Activated CD4-positive, alpha-beta T cell treated with anti-CD3 and anti-CD28 coated beads, Interleukin-2, amount 10 ng/mL, durations not matched to agents 7 days and 5 days (primary cell): ENCODE measurements around the gene SLC4A7. TPM values are rescaled to one million over a fixed set of nuclear protein-coding genes. Genes with fewer than 3 reads are reported as not detected.
A peak's percentile ranks its signal among the peaks of the same experiment; 100 is the strongest.
"Not testable (repeated sequence)": the region's sequence is repeated elsewhere in the genome, so short reads cannot be mapped to it uniquely, and the experiment has no call there.

Experiments
- CTCF ChIA-PET: fragments of 350-600 bp; sonication (Branson Sonifier 250); formaldehyde crosslinking; loops from one replicate; lab custom pipeline; 2021; ENCODE audit warnings: antibody characterized with exemption; lab: Charles Lee
- POLR2A ChIA-PET: fragments of 350-600 bp; sonication (Branson Sonifier 250); formaldehyde crosslinking; loops from one replicate; lab custom pipeline; 2021; ENCODE audit warnings: antibody characterized with exemption; lab: Charles Lee
- DNase-seq: peaks from one replicate; pipeline ENCODE4 v3.0.0-alpha.2; 2020
- H3K27ac Mint-ChIP-seq: one replicate; pipeline ENCODE4 v1.8.0; 2021; ENCODE audit warnings: mild to moderate bottlenecking, moderate library complexity, mixed read lengths
- H3K27me3 Mint-ChIP-seq: one replicate; pipeline ENCODE4 v1.8.0; 2021; ENCODE audit warnings: mixed read lengths
- H3K36me3 Mint-ChIP-seq: one replicate; pipeline ENCODE4 v1.8.0; 2021; ENCODE audit warnings: low read depth, mixed read lengths
- H3K4me1 Mint-ChIP-seq: one replicate; pipeline ENCODE4 v1.8.0; 2021; ENCODE audit warnings: mixed read lengths
- H3K4me3 Mint-ChIP-seq: one replicate; pipeline ENCODE4 v1.8.0; 2021; ENCODE audit warnings: mild to moderate bottlenecking, moderate library complexity, mixed read lengths
- H3K9me3 Mint-ChIP-seq: one replicate; pipeline ENCODE4 v1.8.0; 2021; ENCODE audit warnings: mixed read lengths
- total RNA-seq, 2 experiments: library from RNA; stranded (reverse); gene quantifications; one replicate each; pipeline ENCODE4 v1.2.3, GENCODE V29; 2021

SLC4A7 gene
- total RNA-seq = 10 to 100 TPM; 37.6 to 46.1 TPM

DNA sequence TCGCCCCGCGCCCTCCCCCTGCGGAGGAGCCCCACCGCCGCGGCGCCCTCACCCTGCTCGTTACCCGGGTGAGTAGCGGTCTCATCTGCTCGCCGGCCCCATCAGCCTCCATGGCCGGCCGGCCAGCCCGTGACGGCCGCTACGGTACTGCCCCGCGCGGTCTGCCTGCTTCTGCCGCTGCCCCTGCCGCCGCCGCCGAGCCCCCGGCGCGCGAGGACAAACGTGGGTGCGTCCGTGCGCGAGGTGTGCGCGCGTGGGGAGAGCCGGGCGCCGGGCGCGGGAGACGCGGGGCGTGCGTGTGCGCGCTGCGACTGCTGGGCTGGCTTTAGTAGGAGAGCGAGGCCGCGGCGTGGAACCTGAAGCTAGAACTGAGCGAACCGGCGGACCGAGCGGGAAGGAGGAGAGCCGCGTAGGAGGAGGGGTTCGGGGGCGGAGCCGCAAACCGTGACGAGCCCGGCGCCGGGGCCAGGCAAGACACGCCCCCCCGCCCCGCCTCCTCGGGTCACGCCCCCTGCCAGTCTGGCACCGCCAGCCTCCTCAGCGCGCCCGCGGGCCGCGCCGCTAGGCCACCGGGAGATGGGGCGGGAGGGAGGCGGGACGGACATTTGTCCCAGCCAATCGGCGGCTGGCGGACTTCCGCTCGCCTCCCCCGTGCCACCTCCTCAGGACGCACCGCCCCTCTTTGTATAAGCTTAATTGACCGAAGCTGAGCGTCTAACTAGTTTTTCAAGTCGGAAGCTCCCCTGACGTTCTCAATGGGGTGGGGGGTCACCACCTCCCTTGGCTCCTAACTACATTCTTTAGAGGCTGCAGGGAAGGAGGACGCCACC, at the start of gene SLC4A7:
SLC4A7 (minus strand) TSS at position 370 of the 830 bp plus-strand sequence; CDS start at position 112, 258 bp downstream.
- peaks cover 24% of the 10 kb centered on the region for H3K36me3 Mint-ChIP-seq
- no peaks in the 10 kb centered on the region for H3K9me3 Mint-ChIP-seq
- ChIA-PET POLR2A (interaction anchor here (0.6 to 1.0 kb wide), 3 partner anchors 11 to 107 kb away, joined by 3 to 5 read pairs (median 4); no protein-coding TSS in a partner anchor), CTCF (interaction anchor here (1.0 kb wide), 1 partner anchor 196 kb away, joined by 4 read pairs; no protein-coding TSS in a partner anchor)
- no peaks in the 10 kb centered on the region for H3K27me3 Mint-ChIP-seq
- peak within 1 kb of the TSS; percentile 99 for H3K4me3 Mint-ChIP-seq
- peak within 1 kb of the TSS; percentile 99 for H3K27ac Mint-ChIP-seq
- peaks cover 38% of the 10 kb centered on the region for H3K4me1 Mint-ChIP-seq
- peak; percentile 97 for DNase-seq

DNA sequence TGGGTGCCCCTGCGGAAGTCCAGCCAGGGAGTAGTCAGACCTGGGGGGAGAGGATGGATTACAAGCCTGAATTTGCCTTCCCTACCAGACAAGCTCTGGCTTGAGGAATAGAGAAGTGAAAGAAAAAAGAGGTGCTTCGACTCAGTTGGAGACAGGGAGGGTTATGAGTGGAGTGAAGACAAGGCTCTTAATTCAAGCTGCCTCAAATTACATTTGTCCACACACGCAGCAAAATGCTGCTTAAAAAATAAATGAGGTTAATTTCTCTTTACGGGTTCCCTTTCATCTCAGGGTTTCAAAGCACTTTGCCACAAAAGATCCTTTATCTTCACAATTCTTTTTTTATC, 49.0 kb upstream of the SLC4A7 start:
- ChIA-PET CTCF (interaction anchor here (0.6 kb wide), 1 partner anchor 99 kb away, joined by 3 read pairs; no protein-coding TSS in a partner anchor), POLR2A (no interaction called here)
- Mint-ChIP-seq H3K4me3 (no peak overlapping the region), H3K4me1 (peaks cover 21% of the 10 kb centered on the region), H3K9me3 (no peaks in the 10 kb centered on the region), H3K27me3 (no peaks in the 10 kb centered on the region), H3K36me3 (peaks cover 3% of the 10 kb centered on the region), H3K27ac (peak overlapping the region; percentile 90)
- DNase-seq = no peak

DNA sequence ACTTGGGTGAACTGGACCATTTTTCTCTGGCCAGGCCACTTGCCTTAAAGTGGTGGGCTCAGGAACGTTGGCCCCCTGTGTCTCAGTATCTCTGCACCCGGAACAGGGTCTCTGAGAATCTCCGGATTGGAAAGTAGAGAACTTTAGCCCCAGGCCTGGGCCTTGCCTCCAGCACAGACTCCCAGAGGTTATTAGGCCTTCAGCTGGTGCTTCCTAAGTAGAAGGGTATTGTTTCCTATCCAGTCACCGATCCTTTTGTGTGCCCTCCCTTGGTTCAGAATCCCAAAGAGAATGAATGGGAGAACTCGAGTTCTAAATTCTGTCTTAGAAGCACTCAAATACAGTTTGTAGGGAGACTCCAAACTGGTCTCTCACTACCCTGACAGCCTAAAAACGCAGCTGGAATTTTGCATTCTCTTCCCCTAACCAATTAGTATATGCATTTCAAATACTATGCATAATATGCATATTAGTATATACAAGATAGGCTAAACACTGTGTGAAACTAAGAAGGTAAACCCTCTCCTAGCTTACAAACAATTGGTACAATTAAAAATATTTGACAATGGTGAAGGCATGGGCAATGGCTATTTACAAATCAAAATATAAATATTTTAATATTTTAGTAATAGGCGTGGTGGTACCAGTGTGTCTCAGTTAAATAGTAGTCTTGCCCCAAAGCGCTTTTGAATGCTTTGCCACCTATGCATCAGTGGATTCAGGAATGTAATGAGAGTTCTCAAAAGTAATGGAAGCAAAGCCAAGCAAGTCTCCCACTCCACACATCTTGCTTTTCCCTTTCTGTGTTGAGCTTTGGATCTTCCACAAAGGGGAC, 48.5 kb upstream of the SLC4A7 start:
- Mint-ChIP-seq H3K4me1 (peaks cover 21% of the 10 kb centered on the region), H3K36me3 (peaks cover 3% of the 10 kb centered on the region), H3K27ac (no peak overlapping the region), H3K9me3 (no peaks in the 10 kb centered on the region), H3K27me3 (no peaks in the 10 kb centered on the region), H3K4me3 (no peak overlapping the region)
- DNase-seq = no peak
- POLR2A ChIA-PET = no interaction called here
- CTCF ChIA-PET = no interaction called here

DNA sequence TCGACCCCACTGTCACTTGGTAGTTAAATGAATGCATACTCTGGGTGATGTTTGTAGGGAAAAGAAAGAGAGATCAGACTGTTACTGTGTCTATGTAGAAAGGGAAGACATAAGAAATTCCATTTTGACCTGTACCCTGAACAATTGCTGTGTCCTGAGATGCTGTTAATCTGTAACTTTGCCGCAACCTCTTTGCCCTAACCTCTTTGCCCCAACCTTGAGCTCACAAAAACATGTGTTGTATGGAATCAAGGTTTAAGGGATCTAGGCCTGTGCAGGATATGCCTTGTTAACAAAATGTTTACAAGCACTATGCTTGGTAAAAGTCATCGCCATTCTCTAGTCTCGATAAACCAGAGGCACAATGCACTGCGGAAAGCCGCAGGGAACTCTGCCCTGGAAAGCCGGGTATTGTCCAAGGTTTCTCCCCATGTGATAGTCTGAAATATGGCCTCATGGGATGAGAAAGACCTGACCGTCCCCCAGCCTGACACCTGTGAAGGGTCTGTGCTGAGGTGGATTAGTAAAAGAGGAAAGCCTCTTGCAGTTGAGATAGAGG, 47.1 kb upstream of the SLC4A7 start:
- H3K4me3 Mint-ChIP-seq, H3K36me3 Mint-ChIP-seq, CTCF ChIA-PET, POLR2A ChIA-PET, DNase-seq, H3K27me3 Mint-ChIP-seq, H3K9me3 Mint-ChIP-seq, H3K27ac Mint-ChIP-seq: not testable (repeated sequence)
- H3K4me1 Mint-ChIP-seq = peaks cover 24% of the 10 kb centered on the region

DNA sequence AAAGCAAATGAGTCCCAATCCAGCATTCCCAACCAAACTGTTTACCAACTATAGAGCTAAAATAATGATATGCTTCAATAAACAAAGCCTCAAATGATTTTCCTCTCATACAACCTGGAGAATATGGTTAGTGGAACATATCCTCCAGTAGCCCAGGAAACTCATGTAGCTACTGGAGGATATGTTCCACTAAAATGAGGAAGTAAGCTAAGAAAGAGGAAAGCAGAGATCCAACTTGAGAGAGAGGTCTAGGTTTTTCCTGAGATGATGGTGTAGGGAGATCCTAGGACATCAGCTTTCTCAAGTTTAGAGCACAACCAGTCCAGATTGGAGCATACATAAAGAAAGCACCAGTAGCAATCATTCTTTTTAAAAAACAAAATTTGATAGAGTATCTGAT, 44.6 kb upstream of the SLC4A7 start:
- POLR2A ChIA-PET = no interaction called here
- no peak overlapping the region for H3K27ac Mint-ChIP-seq
- peaks cover 11% of the 10 kb centered on the region for H3K4me1 Mint-ChIP-seq
- CTCF ChIA-PET = interaction anchor here (0.7 to 1.2 kb wide), 5 partner anchors 9 to 207 kb away, joined by 3 to 4 read pairs (median 3); no protein-coding TSS in a partner anchor
- H3K4me3 Mint-ChIP-seq = no peak overlapping the region
- no peaks in the 10 kb centered on the region for H3K27me3 Mint-ChIP-seq
- DNase-seq = no peak
- H3K9me3 Mint-ChIP-seq = no peaks in the 10 kb centered on the region
- H3K36me3 Mint-ChIP-seq = peaks cover 2% of the 10 kb centered on the region

DNA sequence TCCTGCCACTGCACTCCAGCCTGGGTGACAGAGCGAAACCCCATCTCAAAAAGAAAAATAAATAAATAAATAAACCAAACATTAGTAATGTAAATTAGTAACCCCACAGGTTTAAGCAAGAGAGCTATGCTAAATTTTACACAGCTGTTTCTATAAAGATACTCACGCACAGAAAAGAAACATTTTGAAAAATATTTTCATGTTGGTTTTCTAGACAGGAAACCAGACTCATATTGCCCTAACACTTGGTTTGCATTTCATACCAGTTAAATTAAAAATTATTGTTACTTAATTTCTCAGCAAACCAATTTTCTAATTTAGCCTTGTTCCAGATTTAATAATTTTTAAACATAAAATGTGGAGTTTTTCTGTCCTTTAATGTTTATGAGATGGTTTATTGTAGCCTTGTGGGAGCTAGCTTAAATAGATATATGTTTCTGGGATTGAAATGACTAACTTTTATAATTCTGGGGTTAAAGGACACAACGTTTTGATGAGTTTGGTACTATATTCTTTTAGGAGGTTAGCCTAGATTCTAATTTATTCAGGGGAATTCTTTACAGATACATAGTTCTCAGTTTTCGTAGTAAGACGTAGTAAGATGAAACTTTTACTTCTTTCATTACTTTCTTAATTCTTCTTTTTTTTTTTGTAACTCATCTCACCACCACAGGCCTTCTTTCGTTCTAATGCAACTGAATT, 42.6 kb upstream of the SLC4A7 start:
- no peaks in the 10 kb centered on the region for H3K9me3 Mint-ChIP-seq
- H3K4me3 Mint-ChIP-seq = no peak overlapping the region
- no peak overlapping the region for H3K27ac Mint-ChIP-seq
- CTCF ChIA-PET = no interaction called here
- H3K36me3 Mint-ChIP-seq = no peaks in the 10 kb centered on the region
- POLR2A ChIA-PET = no interaction called here
- H3K27me3 Mint-ChIP-seq = no peaks in the 10 kb centered on the region
- DNase-seq = no peak
- H3K4me1 Mint-ChIP-seq = peaks cover 2% of the 10 kb centered on the region

DNA sequence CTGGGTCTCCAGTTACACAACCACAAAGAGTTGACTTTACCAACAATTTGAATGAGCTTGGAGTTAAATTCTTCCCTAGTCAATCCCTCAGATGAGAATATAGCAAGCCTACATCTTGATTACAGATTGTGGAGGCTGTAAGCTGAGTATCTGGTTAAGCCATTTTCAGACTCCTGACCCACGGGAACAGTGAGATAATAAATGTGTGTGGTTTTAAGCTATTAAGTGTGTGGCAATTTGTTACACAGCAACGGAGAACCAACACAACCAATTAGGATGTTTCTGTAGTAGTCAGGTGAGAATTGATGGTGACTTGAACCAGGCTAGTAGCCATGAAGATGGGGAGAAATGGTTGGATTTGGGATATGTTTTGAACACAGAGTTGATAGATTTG, 37.7 kb upstream of the SLC4A7 start:
- Mint-ChIP-seq H3K9me3 (no peaks in the 10 kb centered on the region), H3K27ac (no peak overlapping the region), H3K4me3 (no peak overlapping the region), H3K27me3 (no peaks in the 10 kb centered on the region), H3K4me1 (peaks cover under 1% of the 10 kb centered on the region), H3K36me3 (no peaks in the 10 kb centered on the region)
- DNase-seq = no peak
- CTCF ChIA-PET = interaction anchor here (1.2 to 1.7 kb wide), 3 partner anchors 11 to 52 kb away, joined by 3 read pairs; no protein-coding TSS in a partner anchor
- POLR2A ChIA-PET = no interaction called here

DNA sequence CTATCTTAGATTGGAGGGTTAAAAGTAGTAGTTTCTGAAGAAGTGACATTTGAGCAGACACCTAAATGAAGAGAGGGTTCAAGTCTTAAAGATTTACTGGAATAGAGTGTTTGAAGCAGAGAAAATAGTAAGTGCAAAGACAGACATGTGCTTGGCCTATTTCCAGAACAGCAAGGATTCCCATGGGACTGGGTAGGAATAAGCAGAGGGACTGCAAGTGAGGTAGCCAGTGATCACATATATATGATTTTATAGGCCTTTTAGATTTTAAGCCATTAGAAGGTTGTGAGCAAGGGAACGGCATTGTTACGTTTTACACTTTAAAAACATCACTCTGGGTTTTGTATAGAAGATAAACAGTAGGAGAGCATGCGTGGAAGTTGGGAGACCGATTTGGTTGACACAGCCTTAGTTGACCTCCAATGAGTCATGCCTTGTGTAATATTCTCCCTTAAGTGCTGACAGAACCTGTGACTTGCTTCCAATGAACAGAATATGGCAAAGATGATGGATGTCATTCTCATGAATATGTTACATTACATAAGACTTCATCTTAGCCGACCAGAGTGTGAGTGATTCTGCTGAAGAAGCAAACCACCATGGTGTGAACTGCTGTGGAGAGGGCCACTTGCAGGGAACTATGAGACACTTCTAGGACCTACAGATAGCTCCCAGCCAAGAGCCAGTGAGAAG, 37.1 kb upstream of the SLC4A7 start:
- no peaks in the 10 kb centered on the region for H3K27me3 Mint-ChIP-seq
- no peaks in the 10 kb centered on the region for H3K36me3 Mint-ChIP-seq
- H3K4me3 Mint-ChIP-seq = no peak overlapping the region
- no peak overlapping the region for H3K27ac Mint-ChIP-seq
- no peak for DNase-seq
- CTCF ChIA-PET = interaction anchor here (1.2 to 1.7 kb wide), 2 partner anchors 27 to 53 kb away, joined by 3 read pairs; no protein-coding TSS in a partner anchor
- POLR2A ChIA-PET = no interaction called here
- no peaks in the 10 kb centered on the region for H3K4me1 Mint-ChIP-seq
- no peaks in the 10 kb centered on the region for H3K9me3 Mint-ChIP-seq

DNA sequence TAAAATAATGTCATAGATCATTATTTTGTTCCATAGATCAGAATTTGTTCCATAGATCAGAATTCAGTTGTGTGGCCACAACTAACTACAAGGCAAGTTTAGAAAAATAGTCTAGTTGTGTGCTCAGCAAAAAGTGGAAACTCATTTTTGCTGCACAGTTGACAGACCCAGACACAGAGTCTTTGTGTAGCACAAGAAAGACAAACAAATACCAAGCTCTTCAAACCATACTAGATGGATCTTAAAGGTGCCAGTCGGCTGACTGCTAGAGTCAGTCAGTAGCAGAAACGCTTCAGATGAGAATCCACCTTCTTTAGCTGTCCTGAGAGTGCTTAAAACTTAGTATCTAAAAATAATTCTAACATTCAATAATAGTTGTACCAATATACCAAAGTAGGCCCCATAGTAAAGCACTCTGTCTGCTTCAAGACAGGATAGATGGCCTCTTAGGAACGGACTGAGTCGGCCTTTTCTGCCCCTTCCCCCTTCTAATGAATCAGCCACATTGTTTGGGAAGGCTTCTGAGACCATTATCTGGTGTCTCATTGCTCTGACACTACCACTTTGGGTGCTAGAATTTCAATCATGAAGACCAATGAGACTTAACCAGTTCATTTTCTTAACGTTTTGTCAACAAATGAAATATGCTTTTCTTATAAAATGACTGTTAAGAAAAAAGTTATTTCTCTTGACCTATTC, 27.7 kb upstream of the SLC4A7 start:
- H3K4me1 Mint-ChIP-seq = no peaks in the 10 kb centered on the region
- POLR2A ChIA-PET = no interaction called here
- no peaks in the 10 kb centered on the region for H3K27me3 Mint-ChIP-seq
- no peak overlapping the region for H3K27ac Mint-ChIP-seq
- H3K36me3 Mint-ChIP-seq = no peaks in the 10 kb centered on the region
- no peak for DNase-seq
- no peaks in the 10 kb centered on the region for H3K9me3 Mint-ChIP-seq
- no peak overlapping the region for H3K4me3 Mint-ChIP-seq
- CTCF ChIA-PET = no interaction called here

DNA sequence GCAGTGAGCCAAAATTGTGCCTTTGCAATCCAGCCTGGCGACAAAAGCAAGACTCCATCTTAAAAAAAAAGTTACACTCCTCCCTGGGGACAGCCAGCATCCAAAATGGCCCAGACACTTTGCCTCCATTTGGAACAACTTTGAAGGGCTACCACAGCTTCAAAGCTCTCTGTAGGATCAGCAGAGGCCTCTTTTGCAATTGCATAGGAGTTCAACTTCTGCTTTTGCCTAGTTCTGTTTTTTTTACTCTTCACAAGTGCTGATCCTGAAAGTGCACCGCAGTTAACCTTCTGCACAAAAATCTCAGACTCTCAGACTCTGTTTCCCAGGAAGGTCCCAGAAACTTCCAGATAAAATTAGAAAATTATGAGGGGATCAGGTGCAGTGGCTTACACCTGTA, 25.2 kb upstream of the SLC4A7 start:
- DNase-seq = no peak
- ChIA-PET POLR2A (no interaction called here), CTCF (no interaction called here)
- H3K4me3 Mint-ChIP-seq = no peak overlapping the region
- no peaks in the 10 kb centered on the region for H3K4me1 Mint-ChIP-seq
- no peak overlapping the region for H3K27ac Mint-ChIP-seq
- H3K36me3 Mint-ChIP-seq = no peaks in the 10 kb centered on the region
- H3K27me3 Mint-ChIP-seq = no peaks in the 10 kb centered on the region
- H3K9me3 Mint-ChIP-seq = no peaks in the 10 kb centered on the region

DNA sequence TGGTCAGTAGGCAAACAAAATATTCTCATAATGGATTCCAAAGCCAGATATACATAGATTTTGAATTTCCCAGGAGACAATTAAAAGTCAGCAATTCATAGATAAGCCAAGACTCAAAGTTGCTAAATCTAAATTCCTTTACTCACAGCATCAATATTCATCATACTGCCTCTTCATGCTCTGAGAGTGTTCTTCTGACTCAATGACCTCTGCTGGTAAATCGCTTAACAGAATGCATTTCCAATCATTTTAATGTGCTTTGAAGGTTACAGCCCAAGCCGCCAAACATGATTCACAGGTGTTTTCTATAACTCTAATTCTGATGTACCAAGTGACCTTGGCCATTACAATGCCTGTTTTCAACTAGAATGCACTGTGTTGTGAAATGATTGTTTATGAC, 24.2 kb upstream of the SLC4A7 start:
- POLR2A ChIA-PET = no interaction called here
- Mint-ChIP-seq H3K27me3 (no peaks in the 10 kb centered on the region), H3K36me3 (no peaks in the 10 kb centered on the region), H3K4me3 (no peak overlapping the region), H3K27ac (no peak overlapping the region), H3K4me1 (no peaks in the 10 kb centered on the region), H3K9me3 (no peaks in the 10 kb centered on the region)
- CTCF ChIA-PET = no interaction called here
- DNase-seq = no peak
